GM18861 (cell line): Measurements from ENCODE around the gene RBP3.

Source experiments
- ATAC-seq: cut with Tn5 transposase; IDR thresholded peaks from one replicate; pipeline ENCODE4 v1.9.1; 2021; ENCODE audit not compliant: unreplicated experiment

The RBP3 gene

DNA sequence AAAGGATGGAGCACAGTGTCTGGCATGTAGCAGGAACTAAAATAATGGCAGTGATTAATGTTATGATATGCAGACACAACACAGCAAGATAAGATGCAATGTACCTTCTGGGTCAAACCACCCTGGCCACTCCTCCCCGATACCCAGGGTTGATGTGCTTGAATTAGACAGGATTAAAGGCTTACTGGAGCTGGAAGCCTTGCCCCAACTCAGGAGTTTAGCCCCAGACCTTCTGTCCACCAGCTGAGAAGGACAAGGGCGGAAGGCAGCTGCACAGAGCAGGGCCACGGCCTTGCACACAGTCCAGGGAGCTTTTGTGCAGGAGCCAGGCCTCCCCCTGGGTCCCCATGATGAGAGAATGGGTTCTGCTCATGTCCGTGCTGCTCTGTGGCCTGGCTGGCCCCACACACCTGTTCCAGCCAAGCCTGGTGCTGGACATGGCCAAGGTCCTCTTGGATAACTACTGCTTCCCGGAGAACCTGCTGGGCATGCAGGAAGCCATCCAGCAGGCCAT, at the start of gene RBP3:
RBP3 (plus strand) TSS at position 226 of the 514 bp plus-strand sequence; CDS start at position 348, 122 bp downstream.
- ATAC-seq = no peak

- ATAC-seq = no peak
Observed at GRCh38 chr10:47298715-47299114, 49.4 kb upstream of the RBP3 start.

GRCh38 chr10:47299611-47300428, 48.3 kb upstream of the RBP3 start, which contains the start of gene GDF10:
Gene GDF10, plus strand, starts transcription at chr10:47300197. Its CDS starts 455 bp downstream, at chr10:47300652.
- ATAC-seq = no peak

DNA sequence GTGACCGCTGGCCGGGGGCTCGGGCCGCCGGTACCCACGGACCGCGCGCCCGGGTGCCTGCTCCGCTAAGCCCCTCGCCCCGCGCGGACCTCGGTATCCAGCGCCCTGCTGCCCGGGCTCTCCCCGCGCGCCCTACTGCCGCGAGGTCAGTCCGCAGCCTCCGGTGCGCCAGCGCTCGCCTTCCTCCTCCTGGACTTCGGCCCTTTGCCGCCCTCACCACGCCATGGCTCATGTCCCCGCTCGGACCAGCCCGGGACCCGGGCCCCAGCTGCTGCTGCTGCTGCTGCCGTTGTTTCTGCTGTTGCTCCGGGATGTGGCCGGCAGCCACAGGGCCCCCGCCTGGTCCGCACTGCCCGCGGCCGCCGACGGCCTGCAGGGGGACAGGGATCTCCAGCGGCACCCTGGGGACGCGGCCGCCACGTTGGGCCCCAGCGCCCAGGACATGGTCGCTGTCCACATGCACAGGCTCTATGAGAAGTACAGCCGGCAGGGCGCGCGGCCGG, 47.7 kb upstream of the RBP3 start:
- no peak for ATAC-seq

DNA sequence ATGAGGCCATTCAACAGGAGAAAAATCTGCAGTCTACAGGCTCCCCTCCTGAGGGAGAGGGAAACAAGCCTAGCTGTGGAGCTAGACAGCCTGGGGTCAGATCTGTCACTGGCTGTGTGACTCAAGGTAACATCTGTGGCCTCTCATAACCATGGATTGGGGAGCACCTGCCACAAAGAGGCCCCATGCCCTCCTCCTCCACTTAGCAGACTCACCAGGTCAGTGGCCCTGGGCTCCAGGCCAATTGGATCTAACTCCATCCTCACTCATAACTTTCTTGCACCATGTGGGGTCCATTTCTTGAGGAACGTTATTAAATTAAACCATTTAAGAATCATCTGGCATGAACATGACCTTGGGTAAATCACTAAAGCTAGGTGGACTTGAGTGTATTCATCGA, 46.3 kb upstream of the RBP3 start:
- no peak for ATAC-seq

GRCh38 chr10:47303105-47303504, 45.1 kb upstream of the RBP3 start:
- ATAC-seq = no peak

DNA sequence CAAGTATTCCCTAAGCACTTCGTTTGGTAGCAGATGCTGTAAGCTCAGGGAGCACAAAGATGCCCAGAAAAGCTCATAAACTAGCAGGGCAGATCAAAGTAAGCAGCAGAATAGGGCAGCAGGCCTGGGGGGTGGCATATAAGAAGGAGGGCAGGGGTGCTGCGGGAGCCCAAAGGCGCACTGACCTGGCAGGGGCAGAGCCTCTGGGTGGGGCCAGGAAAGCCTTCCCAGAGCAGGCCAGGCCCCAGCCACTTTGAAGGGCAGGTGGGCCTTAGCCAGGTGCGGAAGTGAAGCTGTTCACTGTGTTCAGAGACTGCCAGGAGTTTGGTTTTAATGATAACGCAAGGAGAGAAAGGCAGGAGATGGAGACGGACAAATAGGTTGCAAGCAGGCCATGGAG, 44.3 kb upstream of the RBP3 start:
- no peak for ATAC-seq

DNA sequence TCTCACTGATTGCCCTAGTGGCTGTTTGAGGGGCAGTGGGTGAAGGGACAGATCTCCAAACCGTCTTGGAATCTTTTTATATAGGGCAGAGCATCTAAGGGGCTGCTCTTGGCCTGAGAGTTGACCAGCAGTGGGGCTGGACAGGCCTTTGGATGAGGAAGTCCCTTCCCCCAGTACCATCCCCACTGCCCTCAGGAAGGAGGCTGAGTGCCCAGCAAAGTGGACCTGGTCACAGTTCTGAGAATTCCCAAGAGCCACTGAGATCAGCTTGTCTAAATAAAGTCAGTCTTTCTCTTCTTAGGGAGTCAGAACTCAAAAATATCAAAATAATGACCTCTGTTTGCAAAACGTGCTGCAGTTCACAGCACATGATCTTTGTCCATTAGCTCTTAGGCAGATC, 42.6 kb upstream of the RBP3 start:
- ATAC-seq = no peak

DNA sequence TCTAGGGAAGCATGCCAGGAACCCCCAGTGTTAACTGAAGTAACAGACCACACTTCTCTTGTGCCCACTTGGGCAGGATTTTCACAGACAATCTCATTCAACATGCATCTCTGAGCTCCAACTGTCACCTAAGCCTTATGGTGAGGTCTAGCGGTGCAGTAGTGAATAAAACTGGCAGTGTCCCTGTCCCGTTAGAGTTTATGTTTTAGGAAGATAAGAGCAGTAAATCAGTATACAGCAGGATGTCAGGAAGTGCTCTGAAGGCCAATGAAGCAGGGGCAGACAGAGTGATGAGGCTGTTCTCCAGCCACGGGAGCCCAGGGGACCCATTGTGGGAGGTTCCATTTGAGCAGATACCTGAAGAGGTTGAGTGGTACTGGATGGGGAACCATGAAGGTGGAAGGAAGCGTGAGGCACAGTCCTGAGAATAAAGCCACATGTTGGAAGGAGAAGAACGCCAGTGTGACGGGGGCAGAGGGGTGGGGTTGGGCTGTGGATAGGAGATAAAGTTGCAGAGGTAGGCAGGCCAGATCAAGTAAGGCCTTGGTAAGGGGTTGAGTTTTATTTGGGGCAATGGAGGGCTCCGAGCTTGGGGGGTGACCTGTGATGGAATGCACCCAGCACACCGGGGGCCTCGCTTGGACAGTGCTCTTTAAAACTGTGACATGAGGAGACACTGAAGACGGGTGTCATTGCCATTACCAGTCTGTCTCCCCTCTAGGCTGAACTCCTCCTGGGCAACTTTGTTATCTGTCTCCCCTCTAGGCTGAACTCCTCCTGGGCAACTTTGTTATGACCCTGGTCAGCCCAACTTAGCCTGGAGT, 41.6 kb upstream of the RBP3 start:
- ATAC-seq = no peak

DNA sequence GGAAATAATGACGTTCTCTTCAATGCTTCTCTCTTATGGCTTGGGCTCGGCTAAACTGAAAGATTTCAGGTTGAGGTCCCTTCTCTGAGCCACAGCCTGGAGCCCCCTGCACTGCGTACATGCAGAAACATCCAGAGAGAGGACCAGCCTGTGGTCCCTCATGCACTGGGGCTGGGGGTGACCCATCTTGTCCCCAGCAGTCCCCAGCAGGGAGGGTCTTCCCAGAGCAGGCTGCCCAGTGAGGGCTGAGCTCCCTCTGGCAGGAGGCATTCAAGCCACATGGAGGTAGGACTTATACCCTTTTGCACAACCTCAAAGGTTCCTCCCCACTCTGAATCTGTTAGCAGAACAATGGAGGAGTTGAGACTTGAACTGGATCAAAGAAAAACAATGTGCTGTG, 40.8 kb upstream of the RBP3 start:
- ATAC-seq = no peak

DNA sequence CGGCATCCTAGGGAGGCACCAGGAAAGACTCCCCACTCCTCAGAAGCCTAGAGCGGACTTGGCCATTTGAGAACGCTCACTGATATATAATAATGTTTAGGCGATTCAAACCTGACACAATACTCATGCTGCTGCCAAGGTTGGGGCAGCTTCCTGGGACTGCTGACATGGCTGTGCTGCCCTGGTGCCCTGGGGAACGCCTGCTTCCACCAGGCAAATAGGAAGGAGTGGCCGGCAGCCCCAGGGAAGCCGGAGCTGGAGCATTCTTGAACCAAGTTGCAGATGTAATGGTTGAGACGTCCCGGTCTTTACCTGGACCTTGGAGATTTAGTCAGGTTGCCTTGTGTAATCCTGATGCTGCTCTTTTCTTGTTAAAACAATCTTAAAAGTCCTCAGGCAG, 39.4 kb upstream of the RBP3 start:
- no peak for ATAC-seq

- ATAC-seq = no peak
Observed at GRCh38 chr10:47309408-47310089, 38.6 kb upstream of the RBP3 start.

- no peak for ATAC-seq
Observed at GRCh38 chr10:47310090-47310505, 38.1 kb upstream of the RBP3 start.

DNA sequence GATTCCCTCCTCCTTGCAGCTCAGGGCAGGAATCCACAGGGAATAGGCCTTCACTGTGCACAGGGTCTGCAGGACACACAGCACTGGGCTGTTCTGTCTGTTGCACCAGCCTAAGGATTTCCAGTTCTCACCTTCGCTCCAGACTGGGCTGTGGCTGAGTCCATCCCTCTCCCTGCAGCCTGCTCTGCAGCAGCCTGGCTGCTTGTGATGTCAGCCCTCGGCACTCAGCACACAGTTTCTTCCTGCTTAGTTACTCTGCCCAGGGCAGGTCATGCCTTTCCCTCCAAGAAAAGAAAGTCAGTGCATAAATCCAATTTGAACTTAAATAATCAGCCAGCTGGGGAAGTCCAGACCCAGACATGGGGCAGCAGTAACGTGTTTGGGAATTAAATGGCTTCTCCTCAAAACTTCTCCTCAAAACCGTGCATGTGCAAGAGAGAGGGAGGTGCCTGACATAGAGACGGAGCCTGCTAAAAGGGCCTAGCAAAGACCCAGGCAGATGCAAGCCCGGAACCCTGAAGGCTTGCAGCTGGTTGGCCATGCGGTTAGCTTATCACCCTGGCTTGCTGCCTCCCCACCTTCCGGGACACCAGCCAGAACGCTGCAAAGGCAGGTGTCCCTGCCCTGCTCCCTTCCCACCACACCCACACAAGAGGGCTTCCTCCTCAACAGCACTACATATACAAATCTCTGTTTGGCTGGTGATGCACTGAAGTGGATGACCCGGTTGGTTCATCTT, 36.8 kb upstream of the RBP3 start:
- no peak for ATAC-seq

GRCh38 chr10:47311932-47312662, 36.1 kb upstream of the RBP3 start:
- ATAC-seq = peak; percentile 63

DNA sequence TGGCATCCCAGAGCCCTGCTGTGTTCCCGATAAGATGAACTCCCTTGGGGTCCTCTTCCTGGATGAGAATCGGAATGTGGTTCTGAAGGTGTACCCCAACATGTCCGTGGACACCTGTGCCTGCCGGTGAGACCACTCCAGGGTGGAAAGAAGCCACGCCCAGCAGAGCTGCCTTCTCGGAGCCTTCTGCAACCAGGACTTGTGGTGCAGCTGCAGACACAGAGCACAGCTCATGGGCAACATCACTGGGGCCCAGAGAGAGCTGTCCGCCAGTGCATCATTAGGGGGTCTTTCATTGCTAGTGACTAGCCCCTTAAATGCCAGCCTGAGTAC, 35.5 kb upstream of the RBP3 start:
- ATAC-seq = no peak

DNA sequence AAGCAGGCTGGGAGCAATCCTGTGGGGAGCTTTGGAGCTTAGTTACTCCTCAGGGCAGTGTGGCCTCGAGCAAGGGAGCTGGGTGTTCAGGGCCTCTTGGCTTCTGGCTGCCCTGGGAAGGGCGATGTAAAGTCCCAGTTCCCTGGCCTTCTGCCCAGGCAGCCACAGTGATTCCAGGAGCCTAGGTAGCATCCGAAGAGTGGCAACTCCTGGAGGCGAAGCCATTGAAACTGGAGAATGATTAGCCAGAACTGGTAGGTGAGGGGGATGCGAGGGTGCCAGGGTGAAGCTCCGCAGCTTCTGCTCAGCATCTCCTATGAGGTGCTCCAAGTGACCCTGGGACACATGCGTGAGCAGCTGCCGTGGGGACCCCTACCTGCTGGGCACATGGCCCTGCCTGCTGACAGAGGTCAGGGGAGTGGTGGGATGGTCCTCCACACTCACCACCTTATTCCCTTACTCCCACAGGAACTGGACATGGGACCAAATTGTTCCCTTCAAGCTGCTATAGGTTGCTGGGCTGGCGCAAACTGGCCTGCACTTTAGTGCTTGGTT, 33.7 kb upstream of the RBP3 start:
- no peak for ATAC-seq

DNA sequence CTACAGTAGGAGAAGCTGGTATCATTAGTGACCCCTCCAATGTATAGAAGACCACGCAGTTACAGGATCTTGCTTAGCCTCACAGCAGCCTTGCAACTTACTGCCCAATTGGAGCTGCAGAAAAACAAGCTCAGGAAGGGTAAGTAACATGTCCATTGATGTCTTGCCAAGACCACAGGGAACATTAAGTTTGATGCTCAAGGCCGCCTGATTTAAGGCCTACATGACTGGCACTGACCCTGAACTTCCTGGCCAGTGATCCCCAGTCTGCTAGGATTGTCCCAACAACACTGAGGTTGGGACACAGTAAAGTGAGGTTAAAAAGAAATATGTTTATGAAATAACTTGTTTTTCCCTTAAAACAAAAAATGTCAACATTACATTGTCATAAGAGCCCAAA, 32.7 kb upstream of the RBP3 start:
- no peak for ATAC-seq

DNA sequence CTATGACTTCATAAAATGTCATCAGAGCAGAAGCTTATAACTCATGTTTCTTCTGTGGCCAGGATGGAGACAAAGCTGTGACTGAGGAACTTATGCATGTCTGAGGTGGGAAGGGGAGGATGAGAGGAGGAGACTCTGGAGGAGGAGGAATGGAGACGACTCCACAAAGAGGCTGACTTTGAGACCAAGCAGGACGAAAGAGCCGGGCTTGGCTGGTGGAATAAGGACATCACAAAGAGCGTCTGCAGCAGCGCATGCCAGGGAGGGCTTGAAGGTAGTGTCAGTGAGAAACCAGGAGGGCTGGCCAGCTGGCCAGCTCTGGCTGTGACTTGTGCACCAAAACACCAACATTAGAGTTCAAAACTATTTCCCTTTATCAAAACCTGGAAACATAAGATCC, 32.0 kb upstream of the RBP3 start:
- ATAC-seq = no peak

DNA sequence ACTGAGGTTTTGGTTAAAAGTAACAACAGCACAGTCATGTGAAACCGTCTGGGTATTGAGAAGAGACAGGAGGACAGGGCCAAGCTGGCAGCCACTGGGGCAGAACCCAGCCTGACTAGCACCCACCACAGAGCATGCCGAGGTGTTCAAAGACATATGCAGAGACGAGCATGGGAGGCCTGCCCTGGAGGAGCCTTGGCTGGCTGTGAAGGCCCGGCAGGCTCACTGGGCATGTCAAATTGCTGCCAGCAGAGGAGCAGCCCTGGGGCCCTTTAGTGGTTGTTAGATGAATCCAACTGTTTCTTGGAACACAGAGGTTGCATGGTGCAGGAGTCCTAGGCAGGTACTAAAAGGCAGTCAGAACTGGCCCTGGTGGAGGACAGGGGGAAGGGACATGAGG, 30.9 kb upstream of the RBP3 start:
- no peak for ATAC-seq
